Karpas-422 (cell line): ENCODE results near the gene FOXG1. TPM values are rescaled to one million over a fixed set of nuclear protein-coding genes. Genes with fewer than 3 reads are reported as not detected.

Source experiments
- DNase-seq: peaks from one replicate; pipeline ENCODE4 v3.0.0-alpha.2; 2015
- H2AFZ ChIP-seq: fragments of 200-600 bp; sonication (generic); 2 replicates; pipeline ENCODE4 v1.6.1; 2014; ENCODE audit warnings: antibody characterized with exemption, low read length, mixed read lengths
- H3K27ac ChIP-seq: fragments of 200-600 bp; sonication (generic); 2 replicates; pipeline ENCODE4 v1.5.1; 2014; ENCODE audit warnings: mild to moderate bottlenecking, low read length, moderate library complexity
- H3K27me3 ChIP-seq: fragments of 200-600 bp; sonication (generic); 2 replicates; pipeline ENCODE4 v1.6.1; 2014; ENCODE audit warnings: low read length, mixed read lengths
- H3K36me3 ChIP-seq: fragments of 200-600 bp; sonication (generic); 2 replicates; pipeline ENCODE4 v1.6.1; 2014; ENCODE audit warnings: low read length, mixed read lengths; ENCODE audit not compliant: insufficient read depth
- H3K4me1 ChIP-seq: fragments of 200-600 bp; sonication (generic); 2 replicates; pipeline ENCODE4 v1.6.1; 2014; ENCODE audit warnings: mild to moderate bottlenecking, low read length, mixed read lengths
- H3K4me2 ChIP-seq: fragments of 200-600 bp; sonication (generic); 2 replicates; pipeline ENCODE4 v1.6.1; 2014; ENCODE audit warnings: low read length, low read depth, mild to moderate bottlenecking; ENCODE audit not compliant: poor library complexity, severe bottlenecking
- H3K4me3 ChIP-seq: fragments of 200-600 bp; sonication (generic); 2 replicates; pipeline ENCODE4 v1.5.1; 2014; ENCODE audit warnings: mild to moderate bottlenecking, antibody characterized with exemption, low read length, mixed read lengths
- H3K79me2 ChIP-seq: fragments of 200-600 bp; sonication (generic); 2 replicates; pipeline ENCODE4 v1.6.1; 2014; ENCODE audit warnings: mild to moderate bottlenecking, low read length, mixed read lengths
- H3K9ac ChIP-seq: fragments of 200-600 bp; sonication (generic); 2 replicates; pipeline ENCODE4 v1.6.0; 2014; ENCODE audit warnings: low read length
- H3K9me2 ChIP-seq: fragments of 200-600 bp; sonication (generic), shearing (Covaris generic); replicated peaks from 2 replicates; pipeline ENCODE4 v1.6.0; 2014; ENCODE audit warnings: mild to moderate bottlenecking, low read length, moderate library complexity; ENCODE audit not compliant: insufficient read depth
- H3K9me3 ChIP-seq: fragments of 300-700, 200-600 bp; sonication (generic); 2 replicates; pipeline ENCODE4 v1.6.1; 2014; ENCODE audit warnings: low read length, mixed read lengths
- H4K20me1 ChIP-seq: fragments of 200-600 bp; sonication (generic); 2 replicates; pipeline ENCODE4 v1.6.1; 2014; ENCODE audit warnings: mild to moderate bottlenecking, antibody characterized with exemption, low read length, low read depth; ENCODE audit not compliant: insufficient read depth
- total RNA-seq: library from RNA; depleted of rRNA; stranded (reverse); fragments of >200 nt; shearing (Covaris generic); gene quantifications from 2 replicates; pipeline ENCODE4 v1.2.3, GENCODE V29; 2014; ENCODE audit warnings: low replicate concordance

The FOXG1 gene
- total RNA-seq, 1 experiment from 2014 or later, result not detected

GRCh38 chr14:28758885-28759652 is 7.5 kb upstream of the FOXG1 start:
- H3K9me3 ChIP-seq, result peaks cover 25% of the 10 kb centered on the region
- no peaks in the 10 kb centered on the region for H3K4me1 ChIP-seq
- no peaks in the 10 kb centered on the region for H3K27me3 ChIP-seq
- H3K4me3 ChIP-seq, result no peak overlapping the region
- H3K27ac ChIP-seq, result no peak overlapping the region
- H3K9ac ChIP-seq, result no peak overlapping the region
- no peaks in the 10 kb centered on the region for H3K36me3 ChIP-seq
- no peaks in the 10 kb centered on the region for H3K9me2 ChIP-seq
- no peak for DNase-seq
- no peak overlapping the region for H3K4me2 ChIP-seq
- no peak overlapping the region for H2AFZ ChIP-seq
- no peaks in the 10 kb centered on the region for H4K20me1 ChIP-seq
- H3K79me2 ChIP-seq, result no peaks in the 10 kb centered on the region

GRCh38 chr14:28759653-28760313 is 6.8 kb upstream of the FOXG1 start:
- Histone ChIP-seq H2AFZ (no peak overlapping the region), H3K9me3 (peaks cover 30% of the 10 kb centered on the region), H3K27me3 (no peaks in the 10 kb centered on the region), H3K36me3 (no peaks in the 10 kb centered on the region), H4K20me1 (no peaks in the 10 kb centered on the region), H3K9me2 (no peaks in the 10 kb centered on the region), H3K79me2 (no peaks in the 10 kb centered on the region), H3K27ac (no peak overlapping the region), H3K4me2 (no peak overlapping the region), H3K4me1 (no peaks in the 10 kb centered on the region), H3K4me3 (no peak overlapping the region), H3K9ac (no peak overlapping the region)
- DNase-seq, result no peak

GRCh38 chr14:28760431-28760996 is 6.1 kb upstream of the FOXG1 start:
- Histone ChIP-seq H4K20me1 (no peaks in the 10 kb centered on the region), H3K27me3 (no peaks in the 10 kb centered on the region), H3K9ac (no peak overlapping the region), H3K9me2 (no peaks in the 10 kb centered on the region), H3K27ac (no peak overlapping the region), H3K4me2 (no peak overlapping the region), H3K4me1 (no peaks in the 10 kb centered on the region), H2AFZ (no peak overlapping the region), H3K4me3 (no peak overlapping the region), H3K79me2 (no peaks in the 10 kb centered on the region), H3K36me3 (no peaks in the 10 kb centered on the region), H3K9me3 (peaks cover 37% of the 10 kb centered on the region)
- DNase-seq, result no peak

GRCh38 chr14:28761438-28762291 is 4.9 kb upstream of the FOXG1 start:
- Histone ChIP-seq H3K36me3 (no peaks in the 10 kb centered on the region), H2AFZ (no peak overlapping the region), H3K4me1 (no peaks in the 10 kb centered on the region), H3K4me2 (no peak overlapping the region), H3K4me3 (no peak overlapping the region), H3K9ac (no peak overlapping the region), H4K20me1 (no peaks in the 10 kb centered on the region), H3K27ac (no peak overlapping the region), H3K9me3 (peaks cover 45% of the 10 kb centered on the region), H3K9me2 (no peaks in the 10 kb centered on the region), H3K79me2 (no peaks in the 10 kb centered on the region), H3K27me3 (no peaks in the 10 kb centered on the region)
- DNase-seq, result no peak

- H3K27me3 ChIP-seq, result no peaks in the 10 kb centered on the region
- no peaks in the 10 kb centered on the region for H3K9me2 ChIP-seq
- H3K36me3 ChIP-seq, result no peaks in the 10 kb centered on the region
- H3K4me3 ChIP-seq, result no peak overlapping the region
- no peak overlapping the region for H3K4me2 ChIP-seq
- H2AFZ ChIP-seq, result no peak overlapping the region
- no peaks in the 10 kb centered on the region for H3K4me1 ChIP-seq
- H3K9me3 ChIP-seq, result peaks cover 45% of the 10 kb centered on the region
- no peak overlapping the region for H3K9ac ChIP-seq
- no peaks in the 10 kb centered on the region for H3K79me2 ChIP-seq
- no peak for DNase-seq
- no peak overlapping the region for H3K27ac ChIP-seq
- H4K20me1 ChIP-seq, result no peaks in the 10 kb centered on the region
These were observed 4.2 kb upstream of the FOXG1 start for GRCh38 chr14:28762303-28762954.

- no peak for DNase-seq
- H3K9ac ChIP-seq, result no peak overlapping the region
- H3K36me3 ChIP-seq, result no peaks in the 10 kb centered on the region
- H3K4me3 ChIP-seq, result no peak overlapping the region
- H3K4me2 ChIP-seq, result no peak overlapping the region
- H3K9me2 ChIP-seq, result no peaks in the 10 kb centered on the region
- H3K27ac ChIP-seq, result no peak overlapping the region
- H3K4me1 ChIP-seq, result no peaks in the 10 kb centered on the region
- H3K27me3 ChIP-seq, result no peaks in the 10 kb centered on the region
- H3K79me2 ChIP-seq, result no peaks in the 10 kb centered on the region
- H3K9me3 ChIP-seq, result peaks cover 46% of the 10 kb centered on the region
- H2AFZ ChIP-seq, result no peak overlapping the region
- no peaks in the 10 kb centered on the region for H4K20me1 ChIP-seq
These were observed 3.6 kb upstream of the FOXG1 start for GRCh38 chr14:28762955-28763326.

- H2AFZ ChIP-seq, result no peak overlapping the region
- no peak overlapping the region for H3K9ac ChIP-seq
- peaks cover 55% of the 10 kb centered on the region for H3K9me3 ChIP-seq
- no peaks in the 10 kb centered on the region for H4K20me1 ChIP-seq
- H3K27ac ChIP-seq, result no peak overlapping the region
- no peak for DNase-seq
- H3K4me2 ChIP-seq, result no peak overlapping the region
- no peaks in the 10 kb centered on the region for H3K4me1 ChIP-seq
- H3K9me2 ChIP-seq, result no peaks in the 10 kb centered on the region
- no peaks in the 10 kb centered on the region for H3K36me3 ChIP-seq
- no peak overlapping the region for H3K4me3 ChIP-seq
- no peaks in the 10 kb centered on the region for H3K79me2 ChIP-seq
- H3K27me3 ChIP-seq, result no peaks in the 10 kb centered on the region
These were observed 2.8 kb upstream of the FOXG1 start for GRCh38 chr14:28763751-28764256.
